ENCODE measurements around the gene EI24.
"Not testable (repeated sequence)": the region's sequence is repeated elsewhere in the genome, so short reads cannot be mapped to it uniquely, and the experiment has no call there.

Gene EI24

GRCh38 chr11:125568970-125569914 is at the start of gene EI24:
EI24 (plus strand) TSS chr11:125569477; CDS start chr11:125572528, 3,051 bp downstream.
- peak; percentile 95 for DNase-seq (ENCODE audit: low spot score)

GRCh38 chr11:125519860-125520834 is 49.1 kb upstream of the EI24 start:
- no peak for DNase-seq (ENCODE audit: low spot score)

GRCh38 chr11:125525303-125525702 is 44.0 kb upstream of the EI24 start:
- no peak for DNase-seq (ENCODE audit: low spot score)

- DNase-seq (ENCODE audit: low spot score): no peak
Observed at GRCh38 chr11:125532668-125533067, 36.6 kb upstream of the EI24 start.

GRCh38 chr11:125535585-125535984 is 33.7 kb upstream of the EI24 start:
- no peak for DNase-seq (ENCODE audit: low spot score)

GRCh38 chr11:125536834-125537233 is 32.4 kb upstream of the EI24 start:
- not testable (repeated sequence) for DNase-seq (ENCODE audit: low spot score)

GRCh38 chr11:125542709-125543108 is 26.6 kb upstream of the EI24 start:
- DNase-seq (ENCODE audit: low spot score): no peak

GRCh38 chr11:125550780-125551179 is 18.5 kb upstream of the EI24 start:
- no peak for DNase-seq (ENCODE audit: low spot score)

- no peak for DNase-seq (ENCODE audit: low spot score)
Observed at GRCh38 chr11:125551835-125552342, 17.4 kb upstream of the EI24 start.

- DNase-seq (ENCODE audit: low spot score): no peak
Observed at GRCh38 chr11:125552927-125553326, 16.4 kb upstream of the EI24 start.

- no peak for DNase-seq (ENCODE audit: low spot score)
Observed at GRCh38 chr11:125553357-125553756, 15.9 kb upstream of the EI24 start.

- DNase-seq (ENCODE audit: low spot score): no peak
Observed at GRCh38 chr11:125554038-125554437, 15.2 kb upstream of the EI24 start.

GRCh38 chr11:125559888-125560287 is 9.4 kb upstream of the EI24 start:
- no peak for DNase-seq (ENCODE audit: low spot score)

GRCh38 chr11:125561924-125562323 is 7.4 kb upstream of the EI24 start:
- no peak for DNase-seq (ENCODE audit: low spot score)

GRCh38 chr11:125562430-125562829 is 6.8 kb upstream of the EI24 start:
- no peak for DNase-seq (ENCODE audit: low spot score)

- DNase-seq (ENCODE audit: low spot score): no peak
Observed at GRCh38 chr11:125564357-125564756, 4.9 kb upstream of the EI24 start.

- no peak for DNase-seq (ENCODE audit: low spot score)
Observed at GRCh38 chr11:125566235-125566634, 3.0 kb upstream of the EI24 start.

GRCh38 chr11:125569915-125570621 is 791 bp downstream of the EI24 start:
- no peak for DNase-seq (ENCODE audit: low spot score)

- no peak for DNase-seq (ENCODE audit: low spot score)
Observed at GRCh38 chr11:125570952-125571351, 1.7 kb downstream of the EI24 start.

- DNase-seq (ENCODE audit: low spot score): no peak
Observed at GRCh38 chr11:125572916-125573315, 3.6 kb downstream of the EI24 start.

- not testable (repeated sequence) for DNase-seq (ENCODE audit: low spot score)
Observed at GRCh38 chr11:125577181-125577580, 7.9 kb downstream of the EI24 start.

- no peak for DNase-seq (ENCODE audit: low spot score)
Observed at GRCh38 chr11:125578783-125579182, 9.5 kb downstream of the EI24 start.
